ENCODE data around the gene MAML2.

DNA sequence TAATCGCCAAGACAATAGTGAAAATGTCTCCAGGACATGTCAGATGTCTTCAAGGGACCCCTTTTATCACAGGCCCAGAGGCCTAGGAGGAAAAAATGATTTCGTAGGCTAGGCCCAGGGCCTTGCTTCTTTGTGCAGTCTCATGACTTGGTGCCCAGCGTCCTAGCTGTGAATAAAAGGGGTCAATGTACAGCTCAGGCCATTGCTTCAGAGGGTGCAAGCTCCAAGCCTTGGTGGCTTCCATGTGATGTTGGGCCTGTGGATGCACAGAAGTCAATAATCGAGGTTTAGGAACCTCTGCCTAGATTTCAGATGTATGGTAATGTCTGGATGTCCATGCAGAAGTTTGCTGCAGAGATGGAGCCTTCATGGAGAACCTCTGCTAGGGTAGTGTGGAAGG lies 398.4 kb downstream of the MAML2 start:
- TF ChIP-seq, protein P1, sequence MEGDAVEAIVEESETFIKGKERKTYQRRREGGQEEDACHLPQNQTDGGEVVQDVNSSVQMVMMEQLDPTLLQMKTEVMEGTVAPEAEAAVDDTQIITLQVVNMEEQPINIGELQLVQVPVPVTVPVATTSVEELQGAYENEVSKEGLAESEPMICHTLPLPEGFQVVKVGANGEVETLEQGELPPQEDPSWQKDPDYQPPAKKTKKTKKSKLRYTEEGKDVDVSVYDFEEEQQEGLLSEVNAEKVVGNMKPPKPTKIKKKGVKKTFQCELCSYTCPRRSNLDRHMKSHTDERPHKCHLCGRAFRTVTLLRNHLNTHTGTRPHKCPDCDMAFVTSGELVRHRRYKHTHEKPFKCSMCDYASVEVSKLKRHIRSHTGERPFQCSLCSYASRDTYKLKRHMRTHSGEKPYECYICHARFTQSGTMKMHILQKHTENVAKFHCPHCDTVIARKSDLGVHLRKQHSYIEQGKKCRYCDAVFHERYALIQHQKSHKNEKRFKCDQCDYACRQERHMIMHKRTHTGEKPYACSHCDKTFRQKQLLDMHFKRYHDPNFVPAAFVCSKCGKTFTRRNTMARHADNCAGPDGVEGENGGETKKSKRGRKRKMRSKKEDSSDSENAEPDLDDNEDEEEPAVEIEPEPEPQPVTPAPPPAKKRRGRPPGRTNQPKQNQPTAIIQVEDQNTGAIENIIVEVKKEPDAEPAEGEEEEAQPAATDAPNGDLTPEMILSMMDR (conservative IDR thresholded peaks at IDR 0.05): no peak
- TF ChIP-seq ZFX (IDR thresholded peaks at IDR 0.05): no peak

Data from C4-2B (cell line).